Stimulated activated CD8-positive, alpha-beta memory T cell treated with anti-CD3 and anti-CD28 coated beads, Interleukin-4, amount 100 ng/mL, for 1 hour (primary cell): ENCODE measurements around the gene RRP8.

ENCODE experiments used
- DNase-seq, 2 donors: peaks; one replicate each; pipeline ENCODE4 v3.0.0-alpha.2; 2020; ENCODE audit warnings: low read depth in 2 of 2, low spot score in 1 of 2

The RRP8 gene

DNA sequence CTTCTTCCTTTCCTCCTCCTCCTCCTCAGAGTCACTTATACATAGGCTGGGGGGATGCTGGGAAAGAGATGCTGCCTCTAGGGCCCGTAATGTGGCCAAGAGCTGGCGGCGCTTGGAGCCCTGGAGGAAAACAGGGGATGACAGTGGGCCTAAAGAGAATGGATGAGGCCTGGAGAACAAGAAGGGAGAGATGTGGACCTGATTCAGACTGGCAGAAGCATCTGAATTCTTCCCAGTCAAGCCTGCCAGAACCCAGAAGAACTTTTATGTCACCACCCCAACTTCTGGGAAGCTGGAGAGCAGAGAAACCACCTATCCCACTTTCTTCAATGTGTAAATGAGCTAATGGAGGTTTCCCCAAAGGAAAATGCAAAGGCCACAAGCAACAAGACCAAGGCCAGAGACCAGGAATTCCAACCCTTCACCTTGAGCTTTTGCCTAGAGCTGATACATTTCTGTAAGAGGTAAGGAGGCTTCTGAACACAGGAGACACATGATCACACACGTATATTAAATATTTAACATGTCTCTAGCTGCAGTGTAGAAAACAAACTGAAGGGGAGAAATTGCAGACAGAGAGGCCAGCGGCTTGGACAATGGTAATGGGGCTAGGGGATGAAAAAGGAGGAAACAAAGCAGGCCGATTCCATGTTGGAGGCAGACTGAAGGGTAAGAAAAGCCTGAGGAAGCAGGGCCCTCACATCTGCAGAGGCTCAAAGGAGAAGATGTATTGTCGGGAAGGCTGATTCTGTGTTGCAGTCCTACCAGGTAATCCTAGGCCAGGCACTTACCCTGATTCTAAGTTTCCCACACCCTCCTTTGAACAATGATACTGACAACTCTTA lies 1.1 kb downstream of the RRP8 start:
- no peak for DNase-seq

DNA sequence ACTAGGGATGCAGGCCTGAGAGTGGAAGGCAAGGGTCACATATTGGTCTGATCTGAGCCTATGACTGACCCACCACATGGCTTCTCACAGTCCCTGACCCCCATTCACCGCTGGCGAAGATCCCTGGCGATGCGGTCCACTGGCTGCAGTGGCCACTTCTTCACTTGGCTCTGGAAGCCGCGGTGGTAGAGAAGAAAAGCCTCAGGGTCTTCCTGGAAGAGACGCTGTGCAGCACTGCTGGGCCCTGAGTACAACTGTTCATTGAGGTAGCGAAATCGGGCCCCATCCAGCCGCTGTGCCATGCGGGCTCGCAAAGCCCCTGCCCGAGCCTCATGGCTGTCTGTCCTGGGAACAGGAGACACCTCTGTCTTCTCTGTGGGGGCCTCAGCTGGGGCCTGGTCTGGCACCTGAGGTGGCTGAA lies 2.4 kb downstream of the RRP8 start:
- no peak for DNase-seq

- no peak for DNase-seq
Measured at GRCh38 chr11:6599881-6600390, 3.5 kb downstream of the RRP8 start.

GRCh38 chr11:6599449-6599848 lies 4.0 kb downstream of the RRP8 start:
- no peak for DNase-seq

- DNase-seq = no peak
Measured at GRCh38 chr11:6598555-6598954, 4.9 kb downstream of the RRP8 start.

DNA sequence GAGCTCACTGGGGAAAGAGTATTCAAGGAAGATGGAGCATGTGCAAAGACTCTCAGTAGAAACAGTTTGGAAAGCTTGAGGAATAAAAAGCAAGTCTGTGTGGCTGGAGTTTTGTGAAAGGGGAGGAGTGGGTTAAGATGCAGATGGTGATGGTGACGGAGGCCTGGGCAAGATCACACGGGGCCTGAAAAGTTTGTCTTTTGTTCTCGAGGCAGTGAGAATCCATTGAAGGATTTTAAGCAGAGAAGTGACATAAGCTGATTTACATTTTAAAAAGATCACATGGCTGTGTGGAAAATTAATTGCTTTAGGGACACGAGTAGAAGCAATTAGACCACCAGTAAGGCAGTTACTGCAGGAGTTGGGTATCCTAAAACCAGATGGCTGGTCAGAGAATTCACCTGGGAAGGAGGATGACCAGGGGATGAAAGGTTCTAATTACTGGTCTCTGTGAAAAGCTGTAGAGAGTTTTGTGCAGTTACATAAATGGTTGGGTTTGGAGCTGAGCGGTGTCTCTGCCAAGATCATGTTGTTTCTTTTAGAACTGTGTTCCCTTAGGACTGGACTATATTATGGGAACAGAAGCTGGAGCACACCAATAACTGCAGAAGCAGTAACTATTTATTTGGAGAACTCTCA lies 7.1 kb downstream of the RRP8 start:
- no peak for DNase-seq

DNA sequence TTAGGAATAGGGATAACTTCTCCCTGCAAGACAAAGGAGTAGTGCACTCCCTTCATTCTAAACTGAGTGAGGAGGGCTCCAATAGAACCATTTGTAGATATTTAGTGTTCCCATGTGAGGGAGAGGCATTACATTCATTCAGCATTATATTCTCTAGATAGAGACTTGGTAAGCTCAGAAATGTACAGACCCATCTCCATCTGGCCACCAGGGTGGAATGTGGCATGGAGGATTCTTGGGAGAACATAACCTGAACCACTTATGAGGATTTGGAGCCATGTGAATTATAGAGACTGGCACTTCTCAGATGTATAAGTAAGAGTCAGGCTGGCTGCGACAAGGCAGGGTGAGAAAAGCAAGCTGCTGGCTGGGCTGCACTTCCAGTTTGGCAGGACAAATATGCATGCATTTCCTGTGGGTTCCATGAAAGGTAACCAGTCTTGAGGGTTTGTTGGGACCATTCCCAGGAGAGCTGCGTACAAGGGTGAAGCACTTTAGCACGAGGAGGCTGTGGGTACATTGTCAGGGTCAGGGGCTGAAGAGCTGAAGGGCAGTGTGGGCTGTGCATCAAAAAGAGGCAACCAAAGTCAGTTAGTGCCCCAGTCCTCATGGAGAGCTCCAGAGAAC lies 9.2 kb downstream of the RRP8 start:
- no peak for DNase-seq

DNA sequence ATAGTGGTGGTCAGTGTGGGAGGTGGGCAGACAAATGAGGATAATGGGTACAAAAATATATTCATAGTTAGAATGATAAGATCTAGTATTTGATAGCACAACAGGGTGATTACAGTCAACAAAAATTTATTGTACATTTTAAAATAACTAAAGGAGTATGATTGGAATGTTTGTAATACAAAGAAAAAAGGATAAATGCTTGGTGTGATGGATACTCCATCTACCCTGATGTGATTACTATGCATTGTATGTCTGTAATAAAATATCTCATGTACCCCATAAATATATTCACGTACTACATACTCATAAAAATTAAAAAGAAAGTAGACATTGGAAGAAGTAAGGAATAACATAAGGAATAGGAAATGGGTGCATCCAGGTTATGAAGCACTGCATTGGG lies 15.4 kb downstream of the RRP8 start:
- DNase-seq = no peak

GRCh38 chr11:6587360-6587953 lies 16.0 kb downstream of the RRP8 start:
- no peak for DNase-seq

DNA sequence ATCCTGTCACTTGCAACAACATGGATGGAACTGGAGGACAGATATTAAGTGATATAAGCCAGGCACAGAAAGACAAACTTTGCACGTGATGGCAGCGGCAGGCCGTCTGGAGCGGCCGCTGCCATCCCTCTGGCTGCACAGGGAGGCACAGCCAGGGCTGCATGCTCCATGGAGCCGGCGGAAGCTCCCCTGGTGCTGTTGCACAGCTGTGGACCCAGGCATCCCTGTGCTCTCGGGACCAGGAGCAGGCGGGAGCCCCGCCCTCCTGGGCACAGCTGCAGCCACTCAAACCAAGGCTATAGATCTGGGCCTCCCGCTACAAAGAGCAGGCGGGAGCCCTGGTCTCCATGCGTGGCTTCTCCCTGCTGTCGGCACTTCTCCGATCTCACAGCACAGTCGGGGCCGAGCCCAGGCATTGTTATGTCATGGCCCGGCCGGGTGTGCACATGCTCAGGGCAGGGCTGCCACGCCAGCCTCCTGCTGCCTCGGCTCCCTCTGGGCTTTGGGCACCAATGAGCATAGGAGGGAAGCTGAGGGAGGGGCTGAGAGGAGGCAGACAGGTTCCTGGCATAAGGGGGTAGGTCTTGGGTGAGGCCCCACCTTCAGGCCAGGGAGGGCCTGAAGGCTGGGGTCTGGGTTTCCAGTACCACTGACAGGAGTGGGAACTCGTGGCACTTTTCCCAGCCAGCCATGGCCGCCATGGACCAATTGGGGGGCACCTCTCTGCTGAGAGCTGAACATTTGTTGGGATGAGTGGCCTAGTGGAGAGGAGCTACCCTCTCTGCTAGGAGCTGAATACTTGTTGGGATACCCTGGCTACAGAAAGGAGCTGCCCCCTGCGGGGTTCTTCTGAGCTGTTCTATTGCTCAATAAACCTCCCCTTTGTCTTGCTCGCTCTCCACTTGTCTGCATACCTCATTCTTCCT lies 16.7 kb downstream of the RRP8 start:
- no peak for DNase-seq

DNA sequence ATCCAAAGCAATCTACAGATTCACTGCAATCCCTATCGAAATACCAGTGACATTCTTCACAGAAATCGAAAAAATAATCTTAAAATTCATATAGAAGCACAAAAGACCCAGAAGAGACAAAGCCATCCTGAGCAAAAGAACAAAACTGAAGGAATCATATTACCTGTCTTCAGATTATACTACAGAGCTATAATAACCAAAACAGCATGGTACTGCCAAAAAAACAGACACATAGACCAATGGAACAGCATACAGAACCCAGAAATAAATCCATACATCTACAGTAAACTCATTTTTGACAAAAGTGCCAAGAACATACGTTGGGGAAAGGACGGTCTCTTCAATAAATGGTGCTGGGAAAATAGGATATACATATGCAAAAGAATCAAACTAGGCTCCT lies 18.9 kb downstream of the RRP8 start:
- no peak for DNase-seq

DNA sequence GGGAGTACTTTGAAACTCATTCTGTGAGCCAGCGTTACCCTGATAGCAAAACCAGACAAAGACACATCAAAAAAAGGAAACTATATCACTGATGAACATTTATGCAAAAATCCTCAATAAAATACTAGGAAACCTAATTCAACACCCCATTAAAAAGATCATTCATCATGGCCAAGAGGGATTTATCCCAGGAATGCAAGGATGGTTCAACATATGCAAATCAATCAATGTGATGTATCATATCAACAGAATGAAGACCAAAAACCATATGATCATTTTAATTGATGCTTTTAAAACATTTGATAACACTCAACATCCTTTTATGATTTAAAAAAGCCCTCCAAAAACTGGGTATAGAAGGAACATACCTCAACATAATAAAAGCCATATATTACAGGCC lies 19.8 kb downstream of the RRP8 start:
- no peak for DNase-seq

DNA sequence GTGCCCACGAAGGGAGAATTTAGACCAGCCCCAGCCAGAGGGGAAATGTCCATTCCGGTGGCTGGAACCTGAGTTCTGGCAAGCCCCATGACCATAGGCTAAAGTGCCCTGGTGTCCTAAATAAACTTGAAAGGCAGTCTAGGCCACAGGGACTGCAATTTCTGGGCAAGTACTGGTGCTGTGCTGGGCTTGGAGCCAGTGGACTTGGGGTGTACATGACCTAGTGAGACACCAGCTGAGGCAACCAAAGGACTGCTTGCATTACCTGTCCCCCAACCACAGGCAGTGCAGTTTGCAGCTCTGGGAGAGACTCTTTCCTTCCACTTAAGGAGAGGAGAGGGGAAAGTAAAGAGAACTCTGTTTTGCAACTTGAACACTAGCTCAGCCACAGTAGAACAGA lies 23.7 kb downstream of the RRP8 start:
- no peak for DNase-seq

GRCh38 chr11:6578134-6578533 lies 25.3 kb downstream of the RRP8 start:
- no peak for DNase-seq

DNA sequence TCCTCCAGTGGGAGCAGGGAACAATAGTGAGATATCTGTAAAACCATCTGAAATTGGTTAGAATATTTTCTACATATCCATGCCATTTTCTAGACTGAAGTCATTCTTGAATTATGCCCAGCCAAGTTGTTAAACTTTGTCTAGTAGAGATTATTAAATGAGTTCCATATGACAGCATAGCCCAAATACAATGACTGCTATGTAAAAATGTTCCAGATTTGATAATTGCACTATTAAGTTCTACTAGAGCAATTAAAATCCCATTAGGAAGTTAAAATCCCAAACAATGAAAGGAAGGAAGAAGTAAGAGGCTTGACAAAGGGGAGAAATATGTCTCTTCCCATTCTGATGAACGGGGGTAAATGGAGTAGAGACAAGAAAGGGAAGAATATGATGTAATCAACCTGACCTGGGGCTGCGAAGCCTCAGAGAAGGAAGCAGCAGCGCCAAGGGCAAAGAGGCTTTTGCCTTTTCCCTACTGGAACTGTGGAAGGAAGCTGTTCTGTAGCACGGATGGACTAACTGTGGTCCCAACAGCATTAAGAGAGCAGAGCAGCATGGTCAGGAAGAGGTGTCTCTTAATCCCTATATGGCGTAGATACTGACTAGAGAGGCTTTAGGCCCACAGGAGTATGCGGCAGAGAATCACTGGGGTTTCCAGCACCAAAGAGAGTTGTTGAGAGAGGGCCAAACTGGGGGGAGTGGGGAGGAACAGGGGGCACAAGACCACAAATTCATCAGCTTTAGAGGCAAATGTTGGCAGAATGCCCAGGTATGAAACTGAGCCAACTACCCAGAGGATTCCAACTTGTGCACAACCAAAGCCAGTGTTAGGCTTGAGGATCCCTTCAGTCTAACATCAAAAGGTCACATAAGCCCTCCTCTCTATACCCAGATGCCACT lies 26.7 kb downstream of the RRP8 start:
- DNase-seq = no peak

- DNase-seq = no peak
Measured at GRCh38 chr11:6574816-6575715, 28.4 kb downstream of the RRP8 start.

GRCh38 chr11:6572215-6572614 lies 31.2 kb downstream of the RRP8 start:
- DNase-seq = no peak

DNA sequence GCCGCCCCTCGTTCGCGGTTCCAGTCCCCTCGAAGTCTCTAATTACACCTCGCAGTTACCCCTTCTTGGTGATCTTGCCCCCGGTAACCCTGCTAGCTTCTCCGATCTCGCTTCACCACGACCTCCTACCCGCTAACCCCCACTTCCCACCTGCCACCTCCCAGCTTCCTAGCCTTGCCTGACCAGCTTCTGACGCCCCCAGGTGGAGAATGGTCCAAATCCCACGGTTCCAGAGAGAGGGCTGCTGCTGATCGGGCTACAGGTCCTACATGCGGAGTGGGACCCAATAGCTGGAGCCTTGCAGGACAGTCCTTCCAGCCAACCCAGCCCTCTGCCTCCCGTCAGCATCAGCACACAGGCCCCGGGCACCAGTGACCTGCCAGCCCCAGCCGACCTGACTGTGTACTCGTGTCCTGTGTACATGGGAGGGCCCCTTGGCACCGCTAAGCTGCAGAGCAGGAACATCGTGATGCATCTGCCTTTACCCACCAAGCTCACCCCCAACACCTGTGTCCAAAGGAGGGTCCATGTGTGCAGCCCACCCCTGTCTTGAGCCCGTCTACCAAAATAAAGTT lies 31.9 kb downstream of the RRP8 start:
- DNase-seq = no peak
